Activated naive CD4-positive, alpha-beta T cell treated with anti-CD3 and anti-CD28 coated beads, Interleukin-2, amount 50 U/mL, for 24 hours (primary cell): Measurements from ENCODE around the gene NKD1.

Source experiments
- H3K27ac Mint-ChIP-seq: one replicate; pipeline ENCODE4 v1.8.0; 2021; ENCODE audit warnings: mild to moderate bottlenecking, mixed read lengths
- H3K27me3 Mint-ChIP-seq: one replicate; pipeline ENCODE4 v1.8.0; 2021; ENCODE audit warnings: mixed read lengths
- H3K36me3 Mint-ChIP-seq: one replicate; pipeline ENCODE4 v1.8.0; 2021; ENCODE audit warnings: mixed read lengths
- H3K4me1 Mint-ChIP-seq: one replicate; pipeline ENCODE4 v1.8.0; 2021; ENCODE audit warnings: mixed read lengths
- H3K4me3 Mint-ChIP-seq: one replicate; pipeline ENCODE4 v1.8.0; 2021; ENCODE audit warnings: mild to moderate bottlenecking, mixed read lengths
- H3K9me3 Mint-ChIP-seq: one replicate; pipeline ENCODE4 v1.8.0; 2021; ENCODE audit warnings: mixed read lengths

Gene NKD1

GRCh38 chr16:50651835-50652438 is 103.7 kb downstream of the NKD1 start:
- Mint-ChIP-seq H3K36me3 (peaks cover 9% of the 10 kb centered on the region), H3K4me1 (no peaks in the 10 kb centered on the region), H3K27ac (no peak overlapping the region), H3K27me3 (no peaks in the 10 kb centered on the region), H3K9me3 (no peaks in the 10 kb centered on the region), H3K4me3 (no peak overlapping the region)

- Mint-ChIP-seq H3K4me3 (no peak overlapping the region), H3K27me3 (no peaks in the 10 kb centered on the region), H3K36me3 (peaks cover 9% of the 10 kb centered on the region), H3K4me1 (no peaks in the 10 kb centered on the region), H3K27ac (no peak overlapping the region), H3K9me3 (no peaks in the 10 kb centered on the region)
Measured at GRCh38 chr16:50652836-50653425, 104.7 kb downstream of the NKD1 start.

DNA sequence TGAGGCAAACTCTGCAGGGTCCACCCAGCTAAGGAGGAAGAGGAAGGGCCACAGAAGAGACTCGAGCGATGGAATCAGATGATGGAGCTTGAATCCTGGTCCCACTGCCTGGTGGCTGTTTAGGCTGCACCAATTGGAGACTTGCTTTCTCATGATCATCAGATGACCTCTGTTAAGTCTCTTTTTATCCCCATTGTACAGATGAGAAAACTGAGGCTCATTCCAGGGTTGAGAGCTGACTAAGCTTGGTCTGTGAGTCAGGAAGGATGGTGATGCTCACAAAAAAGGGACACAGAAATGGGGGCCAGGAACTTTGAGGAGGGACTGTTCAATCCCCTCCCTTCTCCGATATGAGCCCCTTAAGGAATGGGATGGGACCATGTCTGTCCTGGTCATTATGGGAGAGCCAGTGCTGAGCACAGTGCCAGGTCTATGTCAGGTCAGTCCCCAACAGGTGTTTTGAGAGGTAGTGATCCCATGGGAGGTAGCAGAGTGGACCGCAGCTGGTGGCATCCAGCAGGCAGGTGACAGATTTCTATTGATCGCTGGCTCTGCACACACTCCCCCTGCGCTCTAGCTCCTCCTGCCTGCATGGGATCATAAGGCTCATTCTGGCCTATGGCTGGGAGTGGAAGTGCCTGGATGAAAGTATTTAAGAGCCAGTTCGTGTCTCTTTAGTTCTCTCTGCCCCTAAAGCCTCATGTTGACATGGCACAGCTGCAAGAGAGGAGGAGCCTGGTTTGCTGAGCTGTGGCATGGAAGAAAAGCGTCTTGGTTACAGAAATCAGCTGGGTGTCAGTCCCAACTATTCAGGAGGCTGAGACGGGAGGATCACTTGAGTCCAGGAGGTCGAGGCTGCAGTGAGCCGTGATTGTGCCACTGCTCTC is 105.7 kb downstream of the NKD1 start:
- H3K4me1 Mint-ChIP-seq: no peaks in the 10 kb centered on the region
- H3K4me3 Mint-ChIP-seq: no peak overlapping the region
- peaks cover 7% of the 10 kb centered on the region for H3K36me3 Mint-ChIP-seq
- no peaks in the 10 kb centered on the region for H3K9me3 Mint-ChIP-seq
- H3K27me3 Mint-ChIP-seq: no peaks in the 10 kb centered on the region
- H3K27ac Mint-ChIP-seq: no peak overlapping the region

DNA sequence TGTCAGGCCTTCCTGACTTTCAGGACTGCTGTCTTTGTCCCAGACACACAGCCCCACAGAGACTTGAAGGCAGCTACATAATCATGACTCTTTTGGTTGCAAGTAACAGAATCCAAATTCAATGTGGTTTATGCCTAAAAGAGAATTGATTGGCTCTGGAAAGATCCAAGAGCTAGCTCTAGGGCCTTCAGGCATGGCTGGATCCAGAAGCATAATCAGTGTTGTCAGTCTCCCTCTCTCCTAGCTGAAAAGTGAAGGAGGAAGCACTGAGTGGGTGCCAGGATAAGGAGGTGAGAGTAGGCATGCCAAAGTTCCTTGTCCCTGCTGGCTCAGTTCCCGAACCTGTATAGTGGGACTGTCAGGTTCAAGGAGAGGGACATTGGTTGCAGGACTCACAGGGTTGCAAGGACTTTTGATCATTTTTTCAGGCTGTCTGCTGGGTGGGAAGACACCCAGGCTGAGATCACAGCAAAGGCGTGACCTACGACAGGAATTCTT is 107.4 kb downstream of the NKD1 start:
- Mint-ChIP-seq H3K27ac (no peak overlapping the region), H3K36me3 (peaks cover 4% of the 10 kb centered on the region), H3K4me1 (no peaks in the 10 kb centered on the region), H3K9me3 (no peaks in the 10 kb centered on the region), H3K27me3 (no peaks in the 10 kb centered on the region), H3K4me3 (no peak overlapping the region)

- no peaks in the 10 kb centered on the region for H3K4me1 Mint-ChIP-seq
- H3K27ac Mint-ChIP-seq: no peak overlapping the region
- no peaks in the 10 kb centered on the region for H3K27me3 Mint-ChIP-seq
- no peak overlapping the region for H3K4me3 Mint-ChIP-seq
- no peaks in the 10 kb centered on the region for H3K36me3 Mint-ChIP-seq
- H3K9me3 Mint-ChIP-seq: no peaks in the 10 kb centered on the region
Measured at GRCh38 chr16:50657241-50657640, 109.0 kb downstream of the NKD1 start.

- no peaks in the 10 kb centered on the region for H3K36me3 Mint-ChIP-seq
- no peaks in the 10 kb centered on the region for H3K27me3 Mint-ChIP-seq
- H3K27ac Mint-ChIP-seq: no peak overlapping the region
- H3K9me3 Mint-ChIP-seq: no peaks in the 10 kb centered on the region
- no peak overlapping the region for H3K4me3 Mint-ChIP-seq
- peaks cover 6% of the 10 kb centered on the region for H3K4me1 Mint-ChIP-seq
Measured at GRCh38 chr16:50659806-50660205, 111.6 kb downstream of the NKD1 start.

DNA sequence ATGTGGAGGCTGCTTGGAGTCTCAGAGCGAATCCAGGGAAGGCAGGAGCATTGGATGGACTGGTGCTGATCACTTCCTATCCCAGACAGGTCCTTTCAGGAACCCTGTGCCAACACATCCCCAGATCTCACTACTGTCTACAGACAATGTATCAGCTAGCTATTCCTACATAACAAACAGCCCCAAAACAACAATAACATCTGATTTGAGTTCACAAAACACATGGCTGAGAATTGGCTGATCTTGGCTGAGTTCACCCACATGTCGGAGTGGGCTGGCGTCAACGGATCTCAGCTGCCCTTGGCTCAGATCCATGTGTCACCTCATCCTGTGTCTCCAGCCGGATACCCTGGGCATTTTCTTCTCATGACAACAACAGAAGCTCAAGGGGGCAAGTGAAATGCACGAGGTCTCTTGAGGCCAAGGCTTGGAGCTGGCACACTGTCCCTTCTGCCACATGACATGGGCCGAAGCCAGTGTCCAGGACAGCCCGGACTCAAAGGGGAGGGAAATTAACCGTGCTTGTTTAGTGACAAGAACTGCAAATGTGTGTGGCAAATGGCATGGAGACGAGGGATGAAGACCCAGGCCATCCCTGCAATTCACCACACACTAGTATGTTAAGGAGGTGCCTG is 114.2 kb downstream of the NKD1 start:
- no peak overlapping the region for H3K4me3 Mint-ChIP-seq
- H3K27ac Mint-ChIP-seq: no peak overlapping the region
- H3K36me3 Mint-ChIP-seq: no peaks in the 10 kb centered on the region
- H3K9me3 Mint-ChIP-seq: no peaks in the 10 kb centered on the region
- H3K4me1 Mint-ChIP-seq: peaks cover 30% of the 10 kb centered on the region
- H3K27me3 Mint-ChIP-seq: no peaks in the 10 kb centered on the region

DNA sequence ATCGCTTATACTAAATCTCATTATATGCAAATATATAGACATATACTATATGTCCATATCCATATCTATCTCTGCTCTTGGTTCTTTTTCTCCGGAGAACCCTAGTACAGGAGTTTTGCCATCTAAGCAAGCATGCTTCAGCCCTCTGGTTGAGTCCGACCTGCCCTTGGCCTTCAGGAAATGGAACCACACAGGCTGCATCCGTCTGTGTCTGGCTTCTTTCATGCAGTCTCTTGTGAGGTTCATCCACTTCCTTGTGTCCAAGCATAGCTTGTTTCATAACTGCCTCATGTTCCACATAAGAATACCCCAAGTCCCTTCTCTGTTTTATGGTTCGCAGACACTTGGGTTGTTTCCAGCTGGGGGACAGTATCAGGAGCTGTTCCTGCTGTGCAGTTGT is 116.1 kb downstream of the NKD1 start:
- Mint-ChIP-seq H3K36me3 (no peaks in the 10 kb centered on the region), H3K27ac (peak overlapping the region; percentile 18), H3K4me3 (peak overlapping the region; percentile 81), H3K9me3 (no peaks in the 10 kb centered on the region), H3K4me1 (peaks cover 41% of the 10 kb centered on the region), H3K27me3 (no peaks in the 10 kb centered on the region)

DNA sequence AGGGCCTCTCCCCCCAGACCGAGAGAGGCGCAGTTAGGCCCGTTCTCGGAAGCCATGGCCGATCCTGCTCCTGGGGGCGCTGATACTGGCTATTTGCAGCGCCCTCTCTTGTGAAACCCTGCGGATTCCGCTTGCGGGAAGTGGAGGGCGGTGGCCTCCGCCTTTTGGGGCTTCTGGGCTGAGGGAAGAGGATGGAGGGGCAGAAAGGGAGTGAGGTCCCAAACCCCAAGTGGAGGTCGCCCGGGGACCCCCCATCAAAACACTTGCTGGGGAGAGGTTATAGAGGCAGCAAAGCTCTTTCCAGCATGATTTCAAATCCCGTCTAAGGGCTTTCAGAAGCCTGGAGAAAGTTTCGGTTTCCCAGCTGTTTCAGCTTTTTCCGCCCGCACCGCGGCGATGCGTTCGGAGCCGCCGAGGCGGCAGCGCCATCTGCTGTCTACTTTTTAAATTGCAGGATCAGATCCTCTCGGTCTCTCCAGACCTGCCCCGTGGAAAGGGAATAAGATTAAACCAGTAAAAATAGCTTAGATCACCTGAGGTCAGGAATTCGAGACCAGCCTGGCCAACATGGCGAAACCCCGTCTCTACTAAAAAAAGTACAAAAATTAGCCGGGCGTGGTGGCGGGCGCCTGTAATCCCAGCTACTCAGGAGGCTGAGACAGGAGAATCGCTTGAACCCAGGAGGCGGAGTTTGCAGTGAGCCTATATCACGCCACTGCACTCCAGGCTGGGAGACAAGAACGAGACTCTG is 117.1 kb downstream of the NKD1 start:
- peak overlapping the region; percentile 84 for H3K27ac Mint-ChIP-seq
- H3K4me1 Mint-ChIP-seq: peaks cover 41% of the 10 kb centered on the region
- H3K36me3 Mint-ChIP-seq: no peaks in the 10 kb centered on the region
- H3K27me3 Mint-ChIP-seq: no peaks in the 10 kb centered on the region
- no peaks in the 10 kb centered on the region for H3K9me3 Mint-ChIP-seq
- H3K4me3 Mint-ChIP-seq: peak overlapping the region; percentile 81

DNA sequence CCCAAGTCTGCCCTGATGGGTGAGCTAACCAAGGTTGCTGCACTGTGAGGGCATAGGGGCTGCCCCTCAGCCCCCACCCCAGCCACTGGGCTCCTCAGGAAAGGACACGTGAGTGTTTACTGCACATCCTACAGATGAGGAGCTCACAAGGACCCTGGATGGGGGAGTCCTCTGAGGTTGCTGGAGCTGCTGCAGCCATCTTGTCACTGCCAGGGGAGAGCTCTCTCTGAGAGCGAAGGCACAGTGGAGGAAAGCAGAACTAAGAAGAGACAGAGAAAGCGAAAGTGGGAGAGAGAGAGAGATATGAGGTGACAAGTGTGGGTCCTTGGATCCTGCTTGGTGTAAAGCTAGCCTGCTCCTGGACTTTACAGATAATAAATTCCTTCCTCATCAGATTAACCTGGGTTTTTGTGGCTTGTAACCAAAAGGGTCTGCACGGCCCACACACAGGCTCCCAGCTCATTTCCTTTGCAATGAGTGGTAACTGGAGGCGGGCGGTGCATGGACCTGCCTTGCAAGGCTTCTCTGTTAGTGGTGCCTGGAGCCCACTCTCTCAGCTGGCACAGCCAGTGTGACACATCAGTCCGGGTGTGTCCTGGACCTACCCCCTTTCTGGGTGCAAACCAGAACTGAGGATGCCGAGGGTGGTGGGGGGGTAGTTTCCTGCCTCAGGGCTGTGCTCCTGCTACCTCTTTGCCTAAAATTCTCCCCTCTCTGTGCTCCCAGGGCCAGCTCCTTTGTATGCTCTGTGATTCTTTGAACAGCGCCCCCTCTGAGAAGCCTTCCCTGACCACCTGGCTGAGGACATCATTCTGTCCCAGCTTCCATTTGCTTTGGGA is 118.7 kb downstream of the NKD1 start:
- peak overlapping the region; percentile 81 for H3K27ac Mint-ChIP-seq
- no peaks in the 10 kb centered on the region for H3K27me3 Mint-ChIP-seq
- peaks cover 47% of the 10 kb centered on the region for H3K4me1 Mint-ChIP-seq
- H3K9me3 Mint-ChIP-seq: no peaks in the 10 kb centered on the region
- peaks cover 7% of the 10 kb centered on the region for H3K36me3 Mint-ChIP-seq
- H3K4me3 Mint-ChIP-seq: peak overlapping the region; percentile 82

DNA sequence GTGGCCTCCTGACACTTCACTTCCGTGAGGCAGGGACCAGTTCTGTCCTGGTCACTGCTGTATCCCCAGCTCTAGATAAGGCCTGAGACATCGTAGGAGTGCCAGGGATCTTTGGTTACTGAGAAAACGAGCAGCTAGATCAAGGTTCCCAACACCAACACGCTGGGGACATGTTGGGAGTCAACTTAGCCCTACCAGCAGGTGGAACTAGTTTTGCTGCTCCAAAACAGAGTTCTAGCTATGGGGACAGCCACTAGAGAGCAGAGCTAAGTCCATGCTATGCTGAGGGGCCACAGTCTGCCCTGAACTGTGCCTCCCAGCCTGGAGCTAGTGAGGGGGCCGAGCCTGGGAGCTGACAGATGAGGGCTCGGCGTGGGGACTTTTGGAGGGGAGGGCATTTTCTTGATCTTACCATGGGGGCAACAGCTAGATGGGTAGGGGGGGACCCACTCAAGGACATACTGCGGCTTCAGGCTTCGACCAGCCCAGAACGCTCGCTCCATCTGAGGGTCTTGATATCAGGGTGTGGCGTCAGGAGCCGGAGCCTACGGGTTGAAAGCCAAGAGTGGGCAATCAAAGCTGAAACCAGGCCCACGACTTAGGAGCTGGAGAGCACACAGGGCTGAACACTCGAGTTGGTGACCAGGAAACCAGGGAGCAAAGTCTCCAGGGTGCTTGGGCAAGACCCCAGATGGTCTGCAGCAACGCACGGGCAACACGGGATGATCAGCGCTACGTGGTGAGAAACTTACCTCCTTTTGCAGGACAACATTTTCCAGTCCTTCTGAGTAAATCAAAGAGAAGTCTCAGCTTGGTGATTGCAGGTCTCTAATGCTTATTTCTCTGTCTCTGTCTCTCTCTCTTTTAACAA is 119.5 kb downstream of the NKD1 start:
- H3K36me3 Mint-ChIP-seq: peaks cover 13% of the 10 kb centered on the region
- H3K27ac Mint-ChIP-seq: peak overlapping the region; percentile 90
- H3K4me1 Mint-ChIP-seq: peaks cover 47% of the 10 kb centered on the region
- no peaks in the 10 kb centered on the region for H3K9me3 Mint-ChIP-seq
- peak overlapping the region; percentile 82 for H3K4me3 Mint-ChIP-seq
- H3K27me3 Mint-ChIP-seq: no peaks in the 10 kb centered on the region

DNA sequence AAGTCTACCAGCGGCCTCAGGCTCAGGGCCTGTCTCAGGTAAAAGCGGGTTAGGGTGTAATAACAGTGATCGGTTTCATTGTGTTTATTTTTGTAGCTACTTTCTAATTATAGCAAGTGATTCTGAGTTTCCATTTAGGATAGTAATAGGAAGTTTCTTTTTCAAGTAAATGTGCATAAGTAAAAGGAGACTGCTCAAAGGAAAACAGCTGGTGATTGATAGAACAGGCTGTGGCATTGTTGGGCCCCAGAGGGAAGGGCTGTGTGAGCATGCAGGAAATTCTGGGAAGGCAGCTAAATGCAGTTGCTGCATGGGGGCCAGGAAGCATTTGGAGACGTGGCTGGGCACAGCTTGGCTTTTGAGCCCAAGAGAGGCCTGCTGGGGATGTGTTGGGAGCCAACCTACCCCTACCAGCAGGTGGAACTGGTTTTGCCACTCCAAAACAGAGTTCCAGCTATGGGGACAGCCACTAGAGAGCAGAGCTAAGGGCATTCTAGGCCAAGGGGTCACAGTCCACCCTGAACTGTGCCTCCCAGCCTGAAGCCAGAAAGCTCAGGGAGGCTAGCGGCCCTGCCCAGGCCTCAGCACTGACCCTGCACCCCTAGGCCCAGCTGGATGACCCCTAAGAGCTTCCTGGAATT is 120.3 kb downstream of the NKD1 start:
- peaks cover 47% of the 10 kb centered on the region for H3K4me1 Mint-ChIP-seq
- peaks cover 16% of the 10 kb centered on the region for H3K36me3 Mint-ChIP-seq
- H3K27me3 Mint-ChIP-seq: no peaks in the 10 kb centered on the region
- H3K4me3 Mint-ChIP-seq: no peak overlapping the region
- no peaks in the 10 kb centered on the region for H3K9me3 Mint-ChIP-seq
- peak overlapping the region; percentile 90 for H3K27ac Mint-ChIP-seq

DNA sequence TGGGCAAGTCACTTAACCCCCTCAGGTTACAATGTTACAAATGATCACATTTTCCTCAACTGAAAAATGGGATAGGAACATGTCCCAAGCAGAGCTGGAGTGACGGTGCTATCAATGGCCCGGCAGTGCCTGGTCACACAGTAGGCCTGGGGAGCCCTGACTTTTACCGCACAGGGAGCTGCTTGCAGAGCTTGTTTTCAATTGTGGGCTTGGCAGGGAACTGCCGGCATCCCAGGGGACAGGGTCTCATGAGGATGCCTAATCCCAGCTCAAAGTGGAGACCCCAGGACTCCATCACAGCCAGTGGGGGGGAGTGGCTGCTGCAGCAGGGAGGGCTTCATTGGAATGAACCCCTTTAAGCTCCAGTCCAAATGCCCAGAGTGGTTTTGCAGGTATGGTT is 121.5 kb downstream of the NKD1 start:
- Mint-ChIP-seq H3K9me3 (no peaks in the 10 kb centered on the region), H3K27me3 (no peaks in the 10 kb centered on the region), H3K27ac (no peak overlapping the region), H3K36me3 (peaks cover 21% of the 10 kb centered on the region), H3K4me3 (no peak overlapping the region), H3K4me1 (peaks cover 42% of the 10 kb centered on the region)
